Measurements from ENCODE around the gene MINDY4B. TPM values are rescaled to one million over a fixed set of nuclear protein-coding genes. Genes with fewer than 3 reads are reported as not detected.

MINDY4B gene
- total and polyA plus RNA-seq, 10 of the 15 experiments (the other 5 are each of a cell fraction or from before 2014, with no cell fraction given) = not detected

DNA sequence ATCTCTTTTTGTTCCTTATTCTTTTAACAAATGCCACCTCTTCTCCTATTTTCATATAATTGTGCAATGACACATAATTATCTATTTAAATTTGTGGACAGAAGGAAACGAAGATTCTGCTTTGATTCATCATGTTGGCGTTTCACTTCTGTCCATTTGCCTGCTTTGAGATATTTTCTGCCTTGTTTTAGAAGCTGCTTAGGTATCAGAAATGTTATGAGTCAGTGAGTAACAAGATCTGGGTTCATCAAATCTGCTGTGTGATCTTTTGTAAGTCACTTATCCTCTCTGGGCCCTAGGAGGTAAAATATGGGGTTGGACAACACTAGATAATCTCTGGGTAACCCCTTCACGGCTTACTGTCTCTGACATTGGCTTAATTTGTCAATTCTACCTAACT is 7.3 kb upstream of the MINDY4B start:
- RAD21 ChIA-PET (ENCODE audit: unreplicated experiment) = no interaction called here
- FAIRE-seq = peak; percentile 79
- no TSS peak for BruUV-seq (replicated peaks)

GRCh38 chr3:150911771-150912170 is 6.5 kb upstream of the MINDY4B start:
- H3K4me1 ChIP-seq (ENCODE audit: control insufficient read depth, insufficient read depth, low read length) = peaks cover 9% of the 10 kb centered on the region
- no peak overlapping the region for H3K4me2 ChIP-seq (ENCODE audit: control insufficient read depth, insufficient read depth)
- H3K9ac ChIP-seq (ENCODE audit: control insufficient read depth, insufficient read depth, low read length) = no peak overlapping the region
- H3K36me3 ChIP-seq (ENCODE audit: control insufficient read depth in 2 of 2, insufficient read depth in 2 of 2, low read length in 1 of 2) = no peaks in the 10 kb centered on the region
- in situ Hi-C loops (cut with MboI) = no loop called here
- ATAC-seq (no peak), DNase-seq (ENCODE audit: low read depth, low spot score) (no peak), FAIRE-seq (no peak)
- intact Hi-C loops (cut with micrococcal nuclease; ENCODE audit: unreplicated experiment) = no loop called here
- H3K79me2 ChIP-seq (ENCODE audit: control insufficient read depth, insufficient read depth, low read length) = no peaks in the 10 kb centered on the region
- RAD21 ChIA-PET (ENCODE audit: unreplicated experiment) = no interaction called here
- no peak overlapping the region for H3K27ac ChIP-seq (ENCODE audit: control insufficient read depth, insufficient read depth)
- POLR2A ChIA-PET = no interaction called here
- no peaks in the 10 kb centered on the region for H4K20me1 ChIP-seq (ENCODE audit: control insufficient read depth, insufficient read depth)
- no peak overlapping the region for H2AFZ ChIP-seq (ENCODE audit: control insufficient read depth, low read depth, low read length)
- CTCF ChIA-PET = no interaction called here
- H3K27me3 ChIP-seq (replicated peaks in 1 of 2; ENCODE audit: control insufficient read depth in 2 of 2, insufficient read depth in 2 of 2, low read length in 1 of 2) = peaks cover 0 to 4% of the 10 kb centered on the region in 2 experiments; a peak in 3 of 4 replicates
- BruUV-seq (replicated peaks) = no TSS peak
- H3K9me3 ChIP-seq (replicated peaks; ENCODE audit: control insufficient read depth, insufficient read depth, low read length) = no peaks in the 10 kb centered on the region
- no peak overlapping the region for H3K4me3 ChIP-seq
- SMC1A ChIA-PET (ENCODE audit: uncharacterized antibody, unreplicated experiment) = no interaction called here
- TF ChIP-seq, protein P1, sequence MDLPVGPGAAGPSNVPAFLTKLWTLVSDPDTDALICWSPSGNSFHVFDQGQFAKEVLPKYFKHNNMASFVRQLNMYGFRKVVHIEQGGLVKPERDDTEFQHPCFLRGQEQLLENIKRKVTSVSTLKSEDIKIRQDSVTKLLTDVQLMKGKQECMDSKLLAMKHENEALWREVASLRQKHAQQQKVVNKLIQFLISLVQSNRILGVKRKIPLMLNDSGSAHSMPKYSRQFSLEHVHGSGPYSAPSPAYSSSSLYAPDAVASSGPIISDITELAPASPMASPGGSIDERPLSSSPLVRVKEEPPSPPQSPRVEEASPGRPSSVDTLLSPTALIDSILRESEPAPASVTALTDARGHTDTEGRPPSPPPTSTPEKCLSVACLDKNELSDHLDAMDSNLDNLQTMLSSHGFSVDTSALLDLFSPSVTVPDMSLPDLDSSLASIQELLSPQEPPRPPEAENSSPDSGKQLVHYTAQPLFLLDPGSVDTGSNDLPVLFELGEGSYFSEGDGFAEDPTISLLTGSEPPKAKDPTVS (IDR thresholded peaks at IDR 0.05; ENCODE audit: low read depth, low read length) = no peak
- TF ChIP-seq SIN3A (IDR thresholded peaks at IDR 0.05; ENCODE audit: low read depth, low read length) (no peak), TCF7 (IDR thresholded peaks at IDR 0.05; ENCODE audit: borderline replicate concordance) (no peak), FOXK2 (IDR thresholded peaks at IDR 0.05) (no peak), RELB (IDR thresholded peaks at IDR 0.05; ENCODE audit: low read depth) (no peak), NFYB (IDR thresholded peaks at IDR 0.05; ENCODE audit: insufficient read depth, low read depth, low read length) (no peak)
- TF ChIP-seq, protein P2, sequence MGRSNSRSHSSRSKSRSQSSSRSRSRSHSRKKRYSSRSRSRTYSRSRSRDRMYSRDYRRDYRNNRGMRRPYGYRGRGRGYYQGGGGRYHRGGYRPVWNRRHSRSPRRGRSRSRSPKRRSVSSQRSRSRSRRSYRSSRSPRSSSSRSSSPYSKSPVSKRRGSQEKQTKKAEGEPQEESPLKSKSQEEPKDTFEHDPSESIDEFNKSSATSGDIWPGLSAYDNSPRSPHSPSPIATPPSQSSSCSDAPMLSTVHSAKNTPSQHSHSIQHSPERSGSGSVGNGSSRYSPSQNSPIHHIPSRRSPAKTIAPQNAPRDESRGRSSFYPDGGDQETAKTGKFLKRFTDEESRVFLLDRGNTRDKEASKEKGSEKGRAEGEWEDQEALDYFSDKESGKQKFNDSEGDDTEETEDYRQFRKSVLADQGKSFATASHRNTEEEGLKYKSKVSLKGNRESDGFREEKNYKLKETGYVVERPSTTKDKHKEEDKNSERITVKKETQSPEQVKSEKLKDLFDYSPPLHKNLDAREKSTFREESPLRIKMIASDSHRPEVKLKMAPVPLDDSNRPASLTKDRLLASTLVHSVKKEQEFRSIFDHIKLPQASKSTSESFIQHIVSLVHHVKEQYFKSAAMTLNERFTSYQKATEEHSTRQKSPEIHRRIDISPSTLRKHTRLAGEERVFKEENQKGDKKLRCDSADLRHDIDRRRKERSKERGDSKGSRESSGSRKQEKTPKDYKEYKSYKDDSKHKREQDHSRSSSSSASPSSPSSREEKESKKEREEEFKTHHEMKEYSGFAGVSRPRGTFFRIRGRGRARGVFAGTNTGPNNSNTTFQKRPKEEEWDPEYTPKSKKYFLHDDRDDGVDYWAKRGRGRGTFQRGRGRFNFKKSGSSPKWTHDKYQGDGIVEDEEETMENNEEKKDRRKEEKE (IDR thresholded peaks at IDR 0.05) = no peak

More for the DNA sequence above, 7.3 kb upstream of the MINDY4B start:
- DNase-seq (ENCODE audit: low read depth, low spot score) (no peak), ATAC-seq (peak; percentile 27; the same call in 2 of the 3 replicates)
- Histone ChIP-seq H3K27ac (ENCODE audit: control insufficient read depth, insufficient read depth) (no peak overlapping the region), H3K9ac (ENCODE audit: control insufficient read depth, insufficient read depth, low read length) (no peak overlapping the region), H3K4me3 (no peak overlapping the region), H4K20me1 (ENCODE audit: control insufficient read depth, insufficient read depth) (no peaks in the 10 kb centered on the region), H3K27me3 (replicated peaks in 1 of 2; ENCODE audit: control insufficient read depth in 2 of 2, insufficient read depth in 2 of 2, low read length in 1 of 2) (peaks cover 0 to 4% of the 10 kb centered on the region in 2 experiments; a peak in 3 of 4 replicates), H2AFZ (ENCODE audit: control insufficient read depth, low read depth, low read length) (no peak overlapping the region), H3K79me2 (ENCODE audit: control insufficient read depth, insufficient read depth, low read length) (no peaks in the 10 kb centered on the region), H3K36me3 (ENCODE audit: control insufficient read depth in 2 of 2, insufficient read depth in 2 of 2, low read length in 1 of 2) (no peaks in the 10 kb centered on the region), H3K4me1 (ENCODE audit: control insufficient read depth, insufficient read depth, low read length) (peaks cover 9% of the 10 kb centered on the region), H3K9me3 (replicated peaks; ENCODE audit: control insufficient read depth, insufficient read depth, low read length) (no peaks in the 10 kb centered on the region), H3K4me2 (ENCODE audit: control insufficient read depth, insufficient read depth) (no peak overlapping the region; the same call in 1 of the 2 replicates)
- peak; percentile 41 for TF ChIP-seq JUNB (IDR thresholded peaks at IDR 0.05)
- 0 out of 2 replicates have a peak, but pooled peaks have one; percentile 30 for TF ChIP-seq MEF2A (IDR thresholded peaks at IDR 0.05; ENCODE audit: insufficient read depth, low read depth, low read length)
- TF ChIP-seq SRF (IDR thresholded peaks at IDR 0.05; ENCODE audit: low read depth in 2 of 2, low read length in 2 of 2) = no peak
- TF ChIP-seq USF1 (IDR thresholded peaks at IDR 0.05; ENCODE audit: borderline replicate concordance, extremely low read length, insufficient read depth, low read depth, low read length) = no peak
- intact Hi-C loops (cut with micrococcal nuclease; ENCODE audit: unreplicated experiment) (no loop called here), in situ Hi-C loops (cut with MboI) (no loop called here)
- ChIA-PET SMC1A (ENCODE audit: uncharacterized antibody, unreplicated experiment) (no interaction called here), POLR2A (no interaction called here), CTCF (no interaction called here)
- WGBS (ENCODE audit: insufficient coverage, insufficient replicate concordance, low lambda C conversion rate, missing lambda C conversion rate) = 0% methylated on average over 3 of the region's 3 CpGs

Measured in GM12878 (cell line).